GM18502 (cell line): ENCODE measurements around the gene FBXL2.
"Not testable (repeated sequence)": the region's sequence is repeated elsewhere in the genome, so short reads cannot be mapped to it uniquely, and the experiment has no call there.

ENCODE experiments used
- ATAC-seq: cut with Tn5 transposase; IDR thresholded peaks from one replicate; pipeline ENCODE4 v1.9.1; 2021; ENCODE audit warnings: mild to moderate bottlenecking; ENCODE audit not compliant: unreplicated experiment, poor library complexity

FBXL2 gene

DNA sequence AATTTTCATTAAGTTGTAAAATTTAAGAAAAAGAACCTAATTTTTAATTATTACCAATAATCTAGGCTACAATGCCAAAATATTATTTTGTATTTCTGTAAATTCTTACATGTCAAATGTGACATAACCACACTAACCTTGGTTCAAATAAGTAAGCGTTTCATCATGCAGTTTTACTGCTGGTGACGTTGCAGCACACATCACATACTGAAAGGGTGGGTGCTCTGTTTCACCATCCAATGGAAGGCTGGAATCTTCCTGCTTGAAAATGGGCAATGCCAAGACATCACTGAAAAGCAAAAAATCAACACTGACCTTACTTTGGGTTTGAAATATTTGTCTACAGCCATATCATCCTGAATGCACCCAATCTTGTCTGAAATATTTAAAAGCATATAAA lies 148.2 kb downstream of the FBXL2 start:
- no peak for ATAC-seq

GRCh38 chr3:33426068-33426467 lies 148.8 kb downstream of the FBXL2 start:
- ATAC-seq: no peak

DNA sequence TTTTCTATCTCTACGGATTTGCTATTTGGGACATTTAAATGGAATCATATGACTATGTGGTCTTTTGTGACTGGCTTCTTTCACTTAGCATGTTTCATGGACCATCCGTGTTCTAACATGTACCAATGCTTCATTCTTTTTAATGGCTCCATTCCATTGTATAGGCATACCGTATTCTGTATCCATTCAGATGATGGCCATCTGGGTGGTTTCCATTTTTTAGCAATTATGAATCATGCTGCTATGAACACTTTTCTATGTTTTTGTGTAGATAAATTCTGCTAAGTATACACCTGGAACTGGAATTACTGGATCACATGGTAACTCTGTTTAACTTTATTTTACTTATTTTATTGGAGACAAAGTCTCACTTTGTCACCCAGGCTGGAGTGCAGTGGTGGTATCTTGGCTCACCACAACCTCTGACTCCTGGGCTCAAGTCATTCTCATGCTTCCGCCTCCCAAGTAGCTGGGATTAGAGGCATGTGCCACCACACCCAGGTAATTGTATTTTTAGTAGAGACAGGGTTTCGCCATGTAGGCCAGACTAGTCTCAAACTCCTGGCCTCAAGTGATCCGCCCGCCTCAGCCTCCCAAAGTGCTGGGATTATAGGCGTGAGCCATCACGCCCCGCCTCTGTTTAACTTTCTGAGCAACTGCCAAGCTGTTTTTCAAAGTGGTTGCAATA lies 149.5 kb downstream of the FBXL2 start:
- no peak for ATAC-seq

- no peak for ATAC-seq
These were observed 151.5 kb downstream of the FBXL2 start for GRCh38 chr3:33428734-33429133.

DNA sequence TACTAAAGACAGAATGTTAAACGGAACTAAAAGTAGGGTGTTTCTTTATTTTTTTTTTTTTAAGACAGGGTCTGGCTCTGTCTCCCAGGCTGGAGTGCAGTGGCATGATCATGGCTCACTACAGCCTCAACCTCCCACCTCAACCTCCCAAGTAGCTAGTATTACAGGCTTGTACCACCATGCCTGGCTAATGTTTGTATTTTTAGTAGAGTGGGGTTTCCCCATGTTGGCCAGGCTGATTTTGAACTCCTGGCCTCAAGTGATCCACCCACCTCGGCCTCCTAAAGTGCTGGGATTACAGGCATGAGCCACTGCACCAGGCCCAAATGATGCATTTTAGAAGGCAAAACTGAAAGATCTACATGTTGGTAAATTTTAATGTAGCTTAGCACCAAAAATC lies 152.1 kb downstream of the FBXL2 start:
- ATAC-seq: not testable (repeated sequence)

GRCh38 chr3:33430061-33430460 lies 152.8 kb downstream of the FBXL2 start:
- ATAC-seq: peak; percentile 40

- no peak for ATAC-seq
These were observed 153.3 kb downstream of the FBXL2 start for GRCh38 chr3:33430571-33430970.

DNA sequence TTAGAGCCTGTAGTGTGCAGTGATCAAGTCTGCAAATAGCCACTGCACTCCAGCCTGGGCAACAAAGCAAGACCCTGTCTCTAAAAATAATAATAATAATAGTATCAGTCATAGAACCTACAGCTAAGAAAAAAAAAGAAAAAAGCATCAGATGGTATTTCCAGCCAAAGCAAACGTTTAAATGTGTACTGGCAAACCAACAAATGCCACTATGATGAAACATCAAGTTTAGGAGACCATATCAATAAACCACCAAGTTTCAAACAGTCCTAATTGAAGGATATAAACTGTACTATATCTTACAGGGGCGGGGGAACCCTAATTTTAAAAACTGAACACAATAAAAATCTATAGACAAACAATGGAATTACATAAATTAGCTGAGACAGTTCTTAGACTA lies 156.6 kb downstream of the FBXL2 start:
- ATAC-seq: no peak
